Measurements from ENCODE around the gene PPTC7.

- no peak for TF ChIP-seq EZH2 (IDR thresholded peaks at IDR 0.05; ENCODE audit: low read length, missing control alignments)
- no peak for TF ChIP-seq CTCF (conservative IDR thresholded peaks at IDR 0.05 in 1 of 2, IDR thresholded peaks at IDR 0.05 in 1 of 2; ENCODE audit: low read depth in 1 of 2, low read length in 2 of 2)
Observed at GRCh38 chr12:110576504-110576903, 6.6 kb downstream of the PPTC7 start.

Data from fibroblast of lung (primary cell).